IMR-90 (cell line): Measurements from ENCODE around the gene PSAP. TPM values are rescaled to one million over a fixed set of nuclear protein-coding genes. Genes with fewer than 3 reads are reported as not detected.

ENCODE experiments used
- ATAC-seq: fragments of 200-7000 bp; cut with Tn5 transposase; 2 replicates; pipeline ENCODE4 v1.9.1; 2020; ENCODE audit warnings: low read depth, mild to moderate bottlenecking, moderate library complexity
- BruUV-seq: library from RNA; stranded (reverse); fragments of 400-500 nt; replicated peaks from 2 replicates; lab custom pipeline; 2021; lab: Mats Ljungman, UMichigan
- CTCF ChIA-PET: fragments of 300-600 bp; formaldehyde crosslinking; extraction: SDS; loops from one replicate; lab custom pipeline; 2021; ENCODE audit warnings: antibody characterized with exemption; lab: Yijun Ruan, JAX
- POLR2A ChIA-PET: fragments of 300-600 bp; sonication (Branson Sonifier 250); formaldehyde crosslinking; loops from one replicate; lab custom pipeline; 2022; ENCODE audit warnings: antibody characterized with exemption; ENCODE audit not compliant: unreplicated experiment; lab: Charles Lee
- DNase-seq: peaks from one replicate; pipeline ENCODE4 v3.0.0; 2013
- H2AFZ ChIP-seq: replicated peaks from 2 replicates; pipeline ENCODE3; 2013; ENCODE audit warnings: low read length, mild to moderate bottlenecking; ENCODE audit not compliant: poor library complexity
- H2AK5ac ChIP-seq: 2 replicates; pipeline ENCODE4 v1.6.1; 2013; ENCODE audit warnings: low read depth, low read length, inconsistent platforms
- H2AK9ac ChIP-seq: replicated peaks from 2 replicates; pipeline ENCODE3; 2013; ENCODE audit warnings: mild to moderate bottlenecking, low read depth, low read length, moderate library complexity; ENCODE audit not compliant: poor library complexity
- H2BK120ac ChIP-seq: 2 replicates; pipeline ENCODE4 v1.6.1; 2013; ENCODE audit warnings: low read depth, low read length, inconsistent platforms
- H2BK15ac ChIP-seq: 3 replicates; pipeline ENCODE4 v1.6.1; 2013; ENCODE audit warnings: low read depth, low read length, inconsistent platforms
- H2BK20ac ChIP-seq: 2 replicates; pipeline ENCODE4 v1.6.1; 2013; ENCODE audit warnings: low read depth, mild to moderate bottlenecking, inconsistent platforms, low read length, moderate library complexity
- H2BK5ac ChIP-seq: 2 replicates; pipeline ENCODE4 v1.6.1; 2013; ENCODE audit warnings: mild to moderate bottlenecking, low read depth, low read length, inconsistent platforms; ENCODE audit not compliant: poor library complexity, severe bottlenecking
- H3K14ac ChIP-seq: replicated peaks from 2 replicates; pipeline ENCODE4 v1.6.1; 2013; ENCODE audit warnings: low read depth, low read length, inconsistent platforms
- H3K18ac ChIP-seq: 2 replicates; pipeline ENCODE4 v1.6.1; 2013; ENCODE audit warnings: low read depth, low read length, control low read depth
- H3K23ac ChIP-seq: 2 replicates; pipeline ENCODE4 v1.6.1; 2013; ENCODE audit warnings: low read depth, low read length, inconsistent platforms
- H3K27ac ChIP-seq: 2 replicates; pipeline ENCODE4 v1.5.1; 2013; ENCODE audit warnings: mild to moderate bottlenecking, control low read depth, low read length; ENCODE audit not compliant: insufficient read depth
- H3K27me3 ChIP-seq: 2 replicates; pipeline ENCODE4 v1.6.1; 2013; ENCODE audit warnings: low read length; ENCODE audit not compliant: control insufficient read depth, insufficient read depth
- H3K36me3 ChIP-seq: 2 replicates; pipeline ENCODE4 v1.6.1; 2013; ENCODE audit warnings: low read length, mixed read lengths; ENCODE audit not compliant: control insufficient read depth, insufficient read depth
- H3K4ac ChIP-seq: 2 replicates; pipeline ENCODE4 v1.6.1; 2013; ENCODE audit warnings: low read depth, low read length, inconsistent platforms
- H3K4me1 ChIP-seq: 2 replicates; pipeline ENCODE4 v1.6.1; 2013; ENCODE audit warnings: low read length, mixed read lengths; ENCODE audit not compliant: control insufficient read depth, insufficient read depth
- H3K4me2 ChIP-seq: 2 replicates; pipeline ENCODE4 v1.6.1; 2013; ENCODE audit warnings: low read depth, mild to moderate bottlenecking, control low read depth, low read length, moderate library complexity
- H3K4me3 ChIP-seq: 2 replicates; pipeline ENCODE4 v1.5.1; 2013; ENCODE audit warnings: low read depth, mild to moderate bottlenecking, control low read depth, low read length, moderate library complexity; ENCODE audit not compliant: insufficient read depth
- H3K56ac ChIP-seq: 2 replicates; pipeline ENCODE4 v1.6.1; 2013; ENCODE audit warnings: low read length, inconsistent platforms; ENCODE audit not compliant: insufficient read depth; ENCODE audit errors: extremely low read depth
- H3K79me1 ChIP-seq, 2 experiments: 2 replicates each; pipeline ENCODE4 v1.6.1; 2013; ENCODE audit warnings: low read length in 2 of 2, inconsistent platforms in 1 of 2, low read depth in 1 of 2
- H3K9ac ChIP-seq: 2 replicates; pipeline ENCODE4 v1.6.1; 2013; ENCODE audit warnings: low read depth, low read length, control low read depth
- H3K9me1 ChIP-seq: 2 replicates; pipeline ENCODE4 v1.6.1; 2013; ENCODE audit warnings: low read length, inconsistent platforms; ENCODE audit not compliant: insufficient read depth
- H3K9me3 ChIP-seq: 2 replicates; pipeline ENCODE4 v1.6.1; 2013; ENCODE audit warnings: low read length; ENCODE audit not compliant: control insufficient read depth, insufficient read depth
- H4K20me1 ChIP-seq: 2 replicates; pipeline ENCODE4 v1.6.1; 2013; ENCODE audit warnings: low read length, inconsistent platforms; ENCODE audit not compliant: insufficient read depth
- H4K5ac ChIP-seq: 2 replicates; pipeline ENCODE4 v1.6.1; 2013; ENCODE audit warnings: mild to moderate bottlenecking, low read depth, low read length, control low read depth
- H4K8ac ChIP-seq, 2 experiments: 2 replicates each; pipeline ENCODE4 v1.6.1; 2013; ENCODE audit warnings: low read depth in 2 of 2, low read length in 2 of 2, control low read depth in 1 of 2, inconsistent platforms in 1 of 2
- H4K91ac ChIP-seq: 2 replicates; pipeline ENCODE4 v1.6.1; 2013; ENCODE audit warnings: low read depth, low read length, inconsistent platforms; ENCODE audit not compliant: insufficient read depth
- NFE2L2 ChIP-seq: fragments of 150-350 bp; IDR thresholded peaks from 2 replicates; pipeline ENCODE4 v1.6.1; 2016; ENCODE audit warnings: low read depth, mild to moderate bottlenecking, low read length
- POLR2A ChIP-seq: IDR thresholded peaks from 2 replicates; pipeline ENCODE4 v1.6.1; 2012; ENCODE audit warnings: mild to moderate bottlenecking, low read depth, low read length
- RFX5 ChIP-seq: IDR thresholded peaks from 2 replicates; pipeline ENCODE4 v1.8.0; 2012; ENCODE audit warnings: low read depth, mild to moderate bottlenecking, low read length, moderate library complexity
- SMC3 ChIP-seq: fragments of 150-350 bp; IDR thresholded peaks from 2 replicates; pipeline ENCODE4 v1.6.1; 2016; ENCODE audit warnings: low read depth, mild to moderate bottlenecking, antibody characterized with exemption, low read length, moderate library complexity
- WGBS, 2 experiments: methylation state at CpG; one replicate each; pipeline versions ENCODE4 v1.1.5 to v1.1.7; 2013; ENCODE audit warnings: missing lambda C conversion rate in 2 of 2; ENCODE audit not compliant: insufficient read length in 1 of 2; ENCODE audit errors: extremely low coverage in 2 of 2; 5-methylcytosine and 5-hydroxymethylcytosine counted together
- dilution Hi-C: fragments of 300-500 bp; cut with HindIII; formaldehyde crosslinking; loops from one replicate; pipeline ENCODE4 v1.14.3; 2018; ENCODE audit warnings: low sequenced_read_pairs; ENCODE audit not compliant: unreplicated experiment
- in situ Hi-C: fragments of 300-500 bp; cut with MboI; formaldehyde crosslinking; loops from 3 replicates; pipeline ENCODE4 v1.14.3; 2019; ENCODE audit warnings: low sequenced_read_pairs, inconsistent platforms, mixed read lengths
- intact Hi-C: fragments of 100-400 bp; cut with micrococcal nuclease; formaldehyde crosslinking; loops from 2 replicates; pipeline ENCODE4 v1.10.0; 2022
- polyA plus RNA-seq, 3 experiments: library from polyadenylated mRNA; depleted of rRNA; stranded (reverse); fragments of >200 nt; gene quantifications; 2 replicates each; pipeline ENCODE4 v1.2.3, GENCODE V29; 2012; ENCODE audit warnings: low replicate concordance in 1 of 3
- total RNA-seq: library from RNA; depleted of rRNA; stranded (reverse); fragments of >200 nt; gene quantifications from 2 replicates; pipeline ENCODE4 v1.2.3, GENCODE V29; 2012

Gene PSAP
- total and polyA plus RNA-seq, 2 of the 4 experiments (the other 2 are of a cell fraction), result 216 to 876 TPM

DNA sequence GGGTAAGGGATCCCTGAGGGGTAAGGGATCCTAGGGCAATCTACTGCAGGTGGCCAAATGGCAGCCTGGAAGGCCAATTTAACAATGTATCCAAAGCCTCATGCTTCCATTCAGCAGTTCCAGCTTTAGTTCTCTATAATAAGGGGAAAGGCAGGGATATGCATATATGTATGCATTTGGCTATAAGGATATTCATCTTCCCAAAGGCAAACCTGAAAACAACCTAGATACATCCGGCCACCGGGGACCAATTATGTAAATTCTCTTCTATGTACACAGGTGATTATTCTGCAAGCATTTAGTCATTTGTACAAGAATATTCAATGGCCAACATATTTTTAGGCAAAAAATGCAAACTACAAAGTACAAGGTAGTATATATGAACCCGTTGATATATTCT lies 26.7 kb downstream of the PSAP start:
- H4K8ac ChIP-seq, result no peak overlapping the region
- H2AK5ac ChIP-seq, result no peak overlapping the region
- no peak overlapping the region for H3K4ac ChIP-seq
- H3K14ac ChIP-seq, result no peak overlapping the region
- dilution Hi-C loops (no loop called here), in situ Hi-C loops (no loop called here), intact Hi-C loops (no loop called here)
- H2BK120ac ChIP-seq, result no peak overlapping the region
- ATAC-seq (no peak), DNase-seq (no peak)
- no peak overlapping the region for H3K23ac ChIP-seq
- H3K79me1 ChIP-seq, result peaks cover 7 to 14% of the 10 kb centered on the region in 2 experiments; a peak in 3 of 4 replicates
- H3K9me1 ChIP-seq, result peaks cover 3% of the 10 kb centered on the region; the same call in 1 of the 2 replicates
- no peak overlapping the region for H4K5ac ChIP-seq
- BruUV-seq, result no TSS peak
- H4K20me1 ChIP-seq, result peaks cover 25% of the 10 kb centered on the region
- TF ChIP-seq SMC3 (no peak), POLR2A (no peak), NFE2L2 (no peak), RFX5 (no peak)
- no peak overlapping the region for H3K4me2 ChIP-seq
- no peaks in the 10 kb centered on the region for H3K27me3 ChIP-seq
- no peaks in the 10 kb centered on the region for H3K9me3 ChIP-seq
- no peak overlapping the region for H2BK15ac ChIP-seq
- H3K4me1 ChIP-seq, result no peaks in the 10 kb centered on the region
- POLR2A ChIA-PET, result no interaction called here
- no peak overlapping the region for H3K4me3 ChIP-seq
- H2BK5ac ChIP-seq, result no peak overlapping the region
- no peak overlapping the region for H2BK20ac ChIP-seq
- CTCF ChIA-PET, result interaction anchor here (1.1 kb wide), 1 partner anchor 12 kb away, joined by 3 read pairs; no protein-coding TSS in a partner anchor
- H3K36me3 ChIP-seq, result peaks cover 67% of the 10 kb centered on the region
- no peak overlapping the region for H3K18ac ChIP-seq
- H2AFZ ChIP-seq, result no peak overlapping the region
- H4K91ac ChIP-seq, result no peak overlapping the region
- no CpG with 5 or more reads among the region's 3 CpGs for WGBS, 2 experiments
- H3K56ac ChIP-seq, result no peak overlapping the region
- H3K9ac ChIP-seq, result no peak overlapping the region
- no peak overlapping the region for H3K27ac ChIP-seq
- H2AK9ac ChIP-seq, result no peak overlapping the region
